Measurements from ENCODE around the gene CIITA.
"Not testable (repeated sequence)": the region's sequence is repeated elsewhere in the genome, so short reads cannot be mapped to it uniquely, and the experiment has no call there.

The CIITA gene

DNA sequence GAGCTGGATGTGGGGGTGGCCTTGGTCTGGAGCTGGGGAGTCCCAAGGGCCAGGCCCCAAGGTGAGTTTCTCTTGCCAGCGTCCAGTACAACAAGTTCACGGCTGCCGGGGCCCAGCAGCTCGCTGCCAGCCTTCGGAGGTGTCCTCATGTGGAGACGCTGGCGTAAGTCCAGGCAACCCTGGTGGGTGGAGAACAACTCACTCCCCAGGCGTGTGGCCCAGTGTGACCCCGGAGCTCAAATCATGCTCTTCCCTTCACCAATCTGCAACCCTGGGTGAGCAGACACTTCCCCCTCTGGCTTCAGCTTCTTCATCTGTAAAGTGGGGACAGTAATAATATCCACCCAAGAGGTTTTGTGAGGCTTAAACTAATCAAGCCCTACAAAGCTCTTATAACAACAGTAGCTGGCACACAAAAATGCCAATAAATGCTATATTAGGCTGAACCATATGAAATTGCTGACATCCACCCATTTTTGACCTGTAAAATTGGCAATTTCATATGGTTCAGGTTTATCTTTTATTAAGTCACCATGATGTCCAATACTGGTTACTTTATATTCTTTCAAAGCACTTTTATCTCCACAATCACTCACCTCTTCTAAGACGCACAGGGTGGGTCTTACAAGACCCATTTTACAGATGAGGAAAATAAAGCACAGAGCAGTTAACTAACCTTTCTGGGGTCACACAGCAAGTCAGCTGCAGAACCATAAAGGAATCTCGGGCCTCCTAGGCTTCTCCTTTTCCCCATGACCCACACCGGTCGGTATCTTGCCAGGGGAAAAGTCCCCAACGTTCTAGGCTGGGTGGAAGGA is 45.5 kb downstream of the CIITA start:
- no peak for DNase-seq

DNA sequence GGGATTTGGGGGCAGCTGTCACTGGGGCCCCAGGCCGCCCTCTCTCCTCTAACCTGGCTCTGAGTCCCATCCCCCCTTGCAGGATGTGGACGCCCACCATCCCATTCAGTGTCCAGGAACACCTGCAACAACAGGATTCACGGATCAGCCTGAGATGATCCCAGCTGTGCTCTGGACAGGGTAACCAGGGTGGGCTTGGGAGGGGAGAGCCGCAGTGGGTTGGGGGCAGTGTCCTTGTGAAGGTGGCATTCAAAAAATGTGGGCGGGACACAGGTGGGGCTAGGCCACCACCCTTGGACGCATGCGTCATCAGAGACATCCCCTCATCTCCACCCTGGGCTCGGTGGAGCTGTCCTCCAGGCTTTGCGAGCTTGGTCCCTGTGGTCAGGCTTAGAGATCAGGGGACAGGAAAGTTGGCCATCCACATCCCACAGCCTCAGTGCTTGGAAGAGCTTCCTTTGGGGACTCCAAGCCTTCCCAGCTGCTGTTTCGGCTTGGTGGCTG is 46.2 kb downstream of the CIITA start:
- no peak for DNase-seq

DNA sequence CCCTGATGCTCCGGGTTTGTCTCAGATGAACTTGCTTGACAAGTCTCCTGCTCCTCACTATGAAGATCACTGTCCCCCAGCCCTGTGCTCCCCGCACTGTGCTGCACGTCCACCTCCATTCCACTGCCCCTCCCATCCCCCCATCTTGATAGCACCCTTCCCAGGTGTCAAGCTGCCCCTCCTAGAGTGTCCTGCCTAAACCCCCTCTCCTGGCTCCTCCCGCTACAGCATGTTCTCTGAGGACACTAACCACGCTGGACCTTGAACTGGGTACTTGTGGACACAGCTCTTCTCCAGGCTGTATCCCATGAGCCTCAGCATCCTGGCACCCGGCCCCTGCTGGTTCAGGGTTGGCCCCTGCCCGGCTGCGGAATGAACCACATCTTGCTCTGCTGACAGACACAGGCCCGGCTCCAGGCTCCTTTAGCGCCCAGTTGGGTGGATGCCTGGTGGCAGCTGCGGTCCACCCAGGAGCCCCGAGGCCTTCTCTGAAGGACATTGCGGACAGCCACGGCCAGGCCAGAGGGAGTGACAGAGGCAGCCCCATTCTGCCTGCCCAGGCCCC is 46.7 kb downstream of the CIITA start:
- no peak for DNase-seq

DNA sequence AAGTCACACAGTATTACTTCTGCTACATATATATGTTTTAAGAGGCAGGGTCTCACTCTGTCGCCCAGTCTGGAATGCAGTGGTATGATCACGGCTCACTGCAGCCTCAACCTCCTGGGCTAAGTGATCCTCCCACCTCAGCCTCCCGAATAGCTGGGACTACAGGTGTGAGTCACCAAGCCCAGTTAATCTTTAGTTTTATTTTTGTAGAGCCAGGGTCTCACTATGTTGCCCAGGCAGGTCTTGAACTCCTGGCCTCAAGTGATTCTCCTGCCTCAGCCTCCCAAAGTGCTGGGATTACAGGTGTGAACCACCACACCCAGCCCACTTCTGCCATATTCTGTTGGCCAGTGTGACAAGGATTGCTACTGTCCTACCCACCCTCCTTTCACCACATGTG is 48.3 kb downstream of the CIITA start:
- not testable (repeated sequence) for DNase-seq

DNA sequence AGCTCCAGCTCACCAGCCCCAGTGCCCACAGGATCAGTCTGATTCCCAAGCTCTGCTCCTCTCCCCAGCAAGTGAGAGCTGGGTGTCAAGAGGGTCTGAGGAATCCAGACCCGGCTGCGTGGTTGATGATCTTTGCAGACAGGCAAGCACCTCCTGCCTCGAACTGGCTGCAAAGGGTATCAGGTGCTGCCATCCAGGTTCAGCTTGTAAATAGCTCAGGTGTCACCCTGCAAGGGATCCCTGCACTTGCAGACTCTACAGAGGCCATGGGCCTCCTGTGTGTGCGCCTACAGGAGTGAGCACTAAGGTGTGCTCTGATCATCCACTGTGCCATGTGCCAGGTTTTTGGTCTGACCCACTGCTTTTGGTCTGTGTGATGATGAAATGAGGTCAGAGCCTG is 49.1 kb downstream of the CIITA start:
- DNase-seq, result no peak

DNA sequence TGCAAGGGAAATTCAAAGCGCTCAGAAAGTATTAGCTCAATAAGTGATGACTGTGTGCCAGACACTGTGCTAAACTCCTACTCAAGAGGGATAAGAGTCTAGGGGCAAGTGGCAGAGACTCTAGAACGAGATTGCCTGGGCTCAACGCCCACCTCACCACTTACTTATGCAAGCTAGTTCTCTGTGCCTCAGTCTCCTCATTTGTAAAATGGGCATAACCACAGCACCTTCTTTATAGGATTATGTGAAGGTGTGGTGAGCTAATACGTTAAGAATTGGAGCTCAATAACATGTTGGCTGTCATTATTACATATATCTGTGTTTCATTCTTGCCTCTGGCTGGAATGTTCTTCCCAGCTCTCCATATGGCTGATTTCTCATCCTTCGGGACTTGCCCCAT is 49.9 kb downstream of the CIITA start:
- no peak for DNase-seq

DNA sequence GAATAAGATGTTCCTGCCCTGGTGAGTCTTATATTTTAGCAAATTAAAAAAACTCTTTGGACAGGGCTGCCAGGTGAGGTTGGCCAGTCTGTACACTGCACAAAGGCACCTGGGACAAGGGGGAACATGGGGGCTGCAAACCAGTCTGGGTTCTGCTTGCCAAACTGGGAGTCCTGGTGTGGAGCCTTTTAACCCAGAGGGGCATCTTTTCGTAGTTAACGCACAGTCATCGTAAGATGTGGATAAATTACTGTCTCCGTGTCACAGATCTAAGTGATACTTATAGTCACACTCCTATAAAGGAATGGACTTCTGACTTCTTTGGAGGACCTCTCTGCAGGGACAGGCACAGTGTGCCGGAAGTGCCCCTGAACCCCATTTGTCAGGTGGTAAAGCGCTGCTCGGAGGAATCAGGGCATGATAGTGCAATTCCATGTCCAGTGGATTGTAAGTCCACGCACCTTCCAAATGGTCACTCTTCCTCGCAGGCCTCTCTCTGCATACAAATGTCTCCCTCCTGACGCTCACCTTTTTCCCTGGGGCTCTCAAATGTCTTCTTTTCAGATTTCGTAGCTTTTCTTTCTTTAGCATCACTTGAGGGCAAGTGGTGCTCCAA is 50.6 kb downstream of the CIITA start:
- DNase-seq, result no peak

DNA sequence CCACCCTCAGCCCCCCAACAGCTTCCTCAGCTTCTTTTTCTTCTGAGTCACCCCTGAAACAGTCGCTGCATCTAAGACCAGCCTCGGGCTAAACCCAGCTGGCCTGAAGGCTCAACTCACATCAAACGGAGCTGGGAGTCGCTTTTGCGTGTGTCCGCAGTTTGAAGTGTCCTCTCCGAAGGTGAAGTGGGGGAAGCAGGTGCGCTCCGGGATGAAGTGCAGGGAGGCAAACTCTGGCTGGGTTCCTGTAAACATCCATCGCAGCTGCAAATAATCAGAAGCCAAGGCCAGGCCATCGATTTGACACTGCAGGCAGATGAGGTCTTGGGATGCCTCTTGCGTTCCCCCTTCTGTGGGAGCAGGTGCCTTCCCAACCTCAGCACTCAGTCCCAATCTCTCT is 52.1 kb downstream of the CIITA start:
- DNase-seq, result not testable (repeated sequence)

DNA sequence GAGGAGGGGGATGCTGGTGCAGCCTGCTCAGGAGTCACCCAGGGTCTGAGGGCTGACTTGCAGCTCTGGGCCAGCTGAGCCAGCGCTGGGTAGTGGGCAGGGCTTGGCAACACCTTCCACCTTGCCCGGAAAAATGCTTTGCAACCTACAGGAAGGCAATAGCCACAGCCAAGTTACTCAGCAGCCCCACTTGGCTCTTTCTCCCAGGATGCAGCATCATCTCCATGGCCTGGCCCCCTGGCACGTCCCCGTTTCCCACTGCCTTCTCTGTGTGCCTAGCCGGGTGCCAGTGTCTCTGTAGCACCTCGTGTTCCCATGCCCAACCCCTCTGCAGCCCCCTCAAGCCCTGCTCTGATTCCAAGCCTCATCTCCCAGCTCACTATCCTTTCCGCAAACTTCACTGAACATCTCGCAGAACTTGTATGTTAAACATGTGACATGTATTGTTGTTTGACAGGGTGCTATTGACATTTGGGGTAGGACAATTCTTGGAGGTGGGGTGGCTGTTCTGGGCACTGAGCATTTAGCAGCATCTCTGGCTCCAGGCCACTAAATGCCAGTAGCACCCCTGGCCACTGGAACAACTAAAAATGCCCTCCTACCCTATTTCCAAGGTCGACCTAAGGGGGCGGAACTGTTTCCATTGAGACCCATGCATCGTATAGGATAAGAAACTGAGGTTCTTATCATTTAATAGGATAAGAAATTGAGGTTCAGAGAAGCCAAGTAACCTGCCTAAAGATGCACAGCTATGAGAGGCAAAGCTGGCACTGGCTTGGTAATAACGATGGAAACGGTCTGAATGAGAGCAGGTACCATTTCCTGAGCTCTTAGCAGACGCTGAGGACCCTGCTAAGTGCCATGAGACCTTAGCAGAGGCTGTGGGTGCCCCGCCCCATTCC is 53.1 kb downstream of the CIITA start:
- no peak for DNase-seq

DNA sequence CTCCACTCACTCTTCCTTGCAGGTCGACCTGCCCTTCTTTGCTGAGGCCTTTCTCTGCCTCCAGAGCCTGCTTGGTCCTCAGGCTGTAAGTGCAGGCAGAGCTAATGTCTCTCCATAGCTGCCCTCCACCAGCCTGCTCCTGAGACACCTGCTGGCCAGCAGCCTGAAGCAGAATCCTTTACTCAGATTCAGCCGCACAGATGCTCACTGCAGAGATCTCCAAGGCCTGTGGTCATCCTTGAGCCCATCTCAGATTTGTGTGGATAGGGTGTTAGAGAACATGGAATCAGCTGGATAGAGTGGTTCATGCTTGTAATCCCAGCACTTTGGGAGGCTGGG is 53.7 kb downstream of the CIITA start:
- DNase-seq, result no peak

DNA sequence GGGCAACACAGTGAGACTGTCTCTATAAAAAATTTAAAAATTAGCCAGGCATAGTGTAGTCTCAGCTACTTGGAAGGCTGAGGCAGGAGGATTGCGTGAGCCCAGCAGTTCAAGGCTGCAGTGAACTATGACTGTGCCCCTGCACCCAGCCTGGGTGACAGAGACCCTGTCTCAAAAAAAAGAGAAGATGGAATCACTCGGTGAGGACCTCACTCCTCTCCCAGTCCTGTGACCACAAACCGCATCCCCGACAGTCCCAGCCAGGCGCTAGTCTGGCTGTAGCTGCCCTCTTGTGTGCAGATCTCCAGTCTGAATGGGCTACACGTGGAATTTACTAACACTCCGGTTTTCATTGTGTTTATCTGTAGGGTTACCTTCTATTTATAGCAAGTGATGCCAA is 54.1 kb downstream of the CIITA start:
- no peak for DNase-seq

DNA sequence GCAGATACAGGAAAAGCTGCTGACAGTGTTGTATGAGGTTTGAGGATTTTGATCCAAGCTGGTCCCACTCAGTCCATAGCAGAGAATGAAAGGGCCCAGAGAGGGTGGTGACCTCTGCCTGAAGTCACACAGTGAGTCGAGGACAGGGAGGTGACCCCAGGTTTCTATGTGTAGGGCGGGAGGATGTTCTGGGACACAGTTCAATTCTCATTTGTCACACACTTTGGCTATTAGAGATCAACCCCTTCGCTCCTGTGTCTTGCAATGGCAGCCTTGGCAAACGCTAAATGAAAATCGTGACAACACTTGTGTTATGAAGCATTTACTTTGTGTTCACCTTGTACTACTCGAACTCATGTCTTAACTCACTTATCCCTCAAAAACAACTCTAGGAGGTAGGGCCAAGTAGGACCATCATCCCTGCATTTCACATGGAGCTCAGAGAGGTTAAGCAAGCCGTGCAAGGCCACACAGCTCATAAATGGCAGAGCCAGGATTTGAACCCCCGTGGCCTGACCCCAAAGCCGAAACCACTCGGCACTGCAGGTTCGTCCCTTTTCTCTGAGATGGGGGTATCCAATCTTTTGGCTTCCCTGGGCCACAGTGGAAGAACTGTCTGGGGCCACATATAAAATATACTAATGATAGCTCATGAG is 55.1 kb downstream of the CIITA start:
- DNase-seq, result no peak

DNA sequence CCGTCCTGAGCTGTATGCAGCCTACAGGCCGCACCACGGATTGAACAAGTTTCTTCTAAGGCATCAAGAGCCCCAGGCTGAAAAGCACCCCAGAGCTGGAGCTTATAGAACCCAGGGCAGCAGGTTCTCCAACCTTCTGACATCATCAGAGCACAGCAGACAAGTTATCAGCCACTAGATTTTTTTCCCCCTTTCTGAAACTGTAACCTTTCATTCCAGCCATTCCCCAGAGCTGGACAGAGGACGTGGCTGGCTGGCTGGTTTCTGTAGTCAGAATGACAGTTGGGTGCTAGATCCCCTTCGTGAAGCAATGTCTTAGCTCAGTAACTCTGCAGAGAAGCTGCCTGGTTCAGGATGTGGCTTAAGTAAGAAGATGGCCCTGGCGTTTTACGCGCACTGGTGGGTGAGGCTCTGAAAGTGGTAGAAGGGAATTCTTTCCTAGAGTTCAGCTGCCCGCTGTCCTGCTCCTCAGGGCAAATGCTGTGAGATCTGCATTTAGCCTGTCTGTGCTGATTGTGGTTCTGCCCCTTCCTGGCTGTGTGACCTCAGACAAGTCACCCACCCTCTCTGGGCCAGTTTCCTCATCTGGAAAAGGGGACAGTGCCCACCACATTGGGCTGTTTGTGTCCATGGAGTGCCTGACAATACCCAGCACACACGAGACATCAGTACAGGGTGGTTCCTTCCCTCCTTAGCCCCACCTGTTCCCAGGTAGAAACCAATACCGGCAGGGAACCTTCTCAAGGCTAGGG is 56.1 kb downstream of the CIITA start:
- DNase-seq, result no peak

DNA sequence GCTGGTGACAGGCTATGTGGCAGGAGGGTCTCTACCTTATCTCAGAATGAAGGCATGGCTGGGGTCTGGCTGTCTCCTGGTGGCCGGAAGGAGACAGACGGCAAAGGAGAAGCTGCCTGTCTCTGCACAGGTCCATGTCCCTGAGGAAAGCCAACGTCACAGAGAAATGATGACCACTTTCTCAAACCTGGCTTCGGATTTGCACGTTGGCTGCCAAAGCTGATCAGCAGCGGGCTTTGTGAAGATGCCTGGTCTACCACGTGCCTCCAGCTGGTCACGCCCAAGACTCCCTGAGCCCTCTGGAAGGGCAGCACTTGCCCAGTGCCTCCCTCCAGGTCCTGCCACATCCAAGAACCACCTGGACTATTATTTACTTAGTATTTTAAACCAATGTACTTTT is 56.9 kb downstream of the CIITA start:
- no peak for DNase-seq

DNA sequence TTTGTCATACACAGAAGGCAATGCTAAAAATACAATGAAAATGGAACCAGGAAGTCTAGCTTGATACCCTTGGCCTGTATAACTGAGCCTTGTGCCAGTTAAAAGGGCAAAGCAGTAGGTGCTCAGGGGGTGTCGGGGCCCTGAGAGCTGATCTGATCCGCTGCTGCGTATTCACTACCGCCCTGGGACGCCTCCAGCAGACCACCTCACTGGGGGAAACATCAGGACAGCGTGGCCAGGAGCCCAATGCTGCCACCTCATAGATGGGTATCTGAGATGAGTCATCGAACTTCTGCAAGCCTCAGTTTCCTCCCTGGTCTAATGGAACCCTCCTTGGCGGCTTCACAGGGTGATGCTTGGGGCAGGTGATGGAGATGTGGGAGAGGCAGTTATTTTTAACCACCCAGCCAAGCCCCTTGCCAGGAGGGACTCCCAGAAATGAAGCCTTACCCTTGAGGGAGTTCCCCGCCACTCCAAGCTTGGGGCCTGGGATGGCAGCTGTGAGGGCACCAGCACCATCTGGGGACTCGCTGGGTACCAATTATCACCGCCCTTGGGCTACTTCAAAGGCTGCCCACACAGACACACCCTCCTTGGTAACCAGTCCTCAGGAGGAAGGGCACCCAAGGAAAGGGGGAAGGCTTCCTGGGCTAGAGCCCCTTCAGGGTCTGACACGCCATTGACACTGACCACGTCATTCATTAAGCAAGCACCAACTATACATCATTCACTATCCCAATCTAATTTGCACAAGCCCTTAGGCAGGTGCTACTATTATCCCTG is 57.5 kb downstream of the CIITA start:
- DNase-seq, result no peak

DNA sequence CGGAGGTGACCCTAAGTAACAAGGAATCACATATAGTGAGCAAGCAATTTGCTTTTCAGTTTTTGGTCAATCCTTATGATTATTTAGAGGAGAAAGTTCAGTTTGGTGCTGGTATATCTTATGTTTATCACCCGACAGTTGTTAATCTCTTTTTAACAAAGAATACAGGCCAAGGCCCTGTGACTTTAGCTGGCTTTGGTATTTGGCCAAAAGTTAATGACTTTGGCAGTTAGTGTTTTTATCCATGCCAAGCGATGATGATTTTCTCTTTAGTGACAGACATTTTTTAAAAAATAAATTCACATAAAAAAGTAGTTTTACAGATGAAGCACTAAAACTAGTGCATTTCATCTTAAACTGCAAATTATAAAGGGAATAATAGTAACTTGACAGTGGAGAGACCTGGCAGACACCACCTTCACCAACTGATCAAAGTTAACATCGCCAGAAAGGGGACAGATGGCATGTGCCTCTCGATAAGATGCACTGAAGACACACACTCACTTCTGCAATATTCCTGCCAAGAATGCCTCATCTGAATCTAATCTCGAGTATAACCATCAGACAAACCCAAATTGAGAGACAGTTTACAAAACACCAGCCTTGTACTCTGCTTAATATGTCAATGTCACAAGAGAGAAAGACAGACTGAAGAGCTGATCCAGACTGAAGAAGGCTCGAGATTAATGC is 58.4 kb downstream of the CIITA start:
- peak; percentile 52 for DNase-seq

DNA sequence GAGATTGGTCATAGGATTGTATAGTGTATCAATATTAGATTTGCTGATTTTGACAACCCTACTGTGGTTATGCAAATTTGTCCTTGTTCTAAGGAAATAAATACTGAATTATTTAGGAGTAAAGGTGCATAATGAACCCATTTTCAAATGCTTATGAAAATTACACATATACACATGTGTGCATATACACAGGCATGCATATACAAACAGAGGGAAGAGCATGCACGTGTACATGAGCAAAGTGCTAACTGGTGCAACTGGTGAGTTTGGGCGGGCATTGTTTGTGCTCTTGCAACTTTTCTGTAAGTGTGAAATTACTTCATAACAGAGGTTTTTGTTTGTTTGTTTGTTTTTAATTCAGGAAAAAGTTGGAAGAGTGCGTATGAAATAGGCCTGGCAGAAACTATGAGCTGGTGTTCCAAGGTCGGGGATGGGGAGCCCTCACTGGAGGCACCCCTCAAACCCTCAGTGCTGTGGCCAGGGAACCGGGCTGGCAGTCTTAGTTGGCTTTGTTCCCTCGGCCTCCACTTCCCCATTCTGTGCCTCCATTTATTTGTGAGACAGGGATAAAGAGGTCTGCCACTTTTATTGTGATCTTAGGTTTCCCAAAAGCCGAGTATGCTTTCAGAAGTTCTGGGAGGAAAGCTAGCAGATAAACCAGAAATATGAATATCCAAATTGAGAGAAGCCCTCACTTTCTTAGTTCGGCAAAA is 59.4 kb downstream of the CIITA start:
- no peak for DNase-seq

DNA sequence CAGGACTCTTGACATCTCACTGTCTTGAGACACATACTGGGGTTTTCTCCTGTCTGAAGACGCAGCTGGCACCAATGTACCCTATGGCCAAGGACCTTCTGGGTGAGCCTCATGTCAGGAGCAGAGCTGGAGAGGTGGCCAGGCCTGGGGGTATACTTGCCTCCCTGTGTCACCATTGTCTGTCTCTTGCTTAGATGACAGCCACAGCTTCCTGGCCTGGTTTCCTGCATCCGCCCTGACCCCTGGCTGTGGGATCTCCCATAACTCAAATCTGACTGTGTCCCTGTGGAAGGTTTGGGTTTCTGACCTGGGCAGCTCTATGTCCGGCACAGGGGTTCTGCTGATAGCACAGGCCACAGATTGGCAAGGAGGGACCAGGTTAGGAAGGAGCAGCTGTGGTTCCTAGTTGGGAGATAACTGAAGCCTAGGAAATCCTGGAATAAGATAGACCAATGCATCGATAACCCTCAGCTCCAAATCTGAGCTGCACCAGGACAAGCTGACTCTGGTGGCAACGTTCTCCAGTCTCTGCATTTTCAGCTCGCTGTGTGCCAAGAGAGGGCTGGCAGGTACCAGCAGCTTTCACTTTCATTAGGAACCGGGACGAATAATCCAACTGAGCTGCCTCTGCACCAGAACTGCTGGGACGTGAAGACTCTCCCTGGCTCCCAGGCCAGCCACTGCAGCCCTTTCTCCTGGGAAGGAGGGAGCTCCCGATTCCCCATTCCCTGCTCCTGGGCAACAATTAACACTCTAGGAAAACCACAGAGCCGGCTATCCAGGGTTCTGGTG is 60.3 kb downstream of the CIITA start:
- DNase-seq, result no peak

DNA sequence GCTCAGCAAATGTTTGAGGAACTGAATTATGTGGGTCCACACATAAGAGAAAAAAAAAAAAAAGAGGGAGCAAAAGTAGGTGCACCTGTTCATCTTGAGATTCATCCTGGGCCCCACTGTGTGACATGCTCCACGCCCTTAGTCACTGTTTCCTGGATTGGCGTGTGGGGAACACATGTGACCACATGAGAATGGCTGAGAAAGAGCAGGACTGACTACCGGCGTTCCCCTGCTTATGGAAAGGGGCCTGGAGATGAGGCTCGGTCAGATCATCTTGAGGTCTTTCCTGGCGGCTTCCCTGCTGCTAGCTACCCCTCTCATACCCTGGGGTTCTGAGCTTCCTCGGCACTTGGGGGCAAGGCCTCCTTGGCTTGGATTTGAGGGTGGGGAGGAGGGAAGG is 61.3 kb downstream of the CIITA start:
- no peak for DNase-seq
